GM21737 (cell line): ENCODE data around the gene SUCLG2.
"Not testable (repeated sequence)": the region's sequence is repeated elsewhere in the genome, so short reads cannot be mapped to it uniquely, and the experiment has no call there.

Source experiments
- ATAC-seq: cut with Tn5 transposase; IDR thresholded peaks from one replicate; pipeline ENCODE4 v1.9.1; 2021; ENCODE audit warnings: mild to moderate bottlenecking, moderate library complexity; ENCODE audit not compliant: unreplicated experiment

The SUCLG2 gene

DNA sequence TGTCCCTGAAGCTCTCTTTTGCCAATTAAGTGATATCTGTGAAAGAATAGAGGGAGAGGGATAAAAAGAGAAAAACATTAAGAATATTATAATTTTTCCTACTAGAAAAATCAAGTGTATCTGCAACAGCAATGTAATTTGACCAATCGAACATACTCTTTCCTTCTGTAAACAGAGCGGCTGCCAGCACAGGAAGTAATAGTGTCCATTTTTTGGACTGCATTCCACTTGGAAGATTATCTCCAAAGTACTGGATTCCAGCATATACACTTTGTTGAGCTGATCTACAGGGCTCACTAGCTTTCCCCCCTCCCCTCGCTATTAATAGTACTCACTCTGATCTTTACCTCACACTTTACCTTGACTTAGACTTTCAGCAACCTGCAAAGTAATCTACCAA is 90.4 kb downstream of the SUCLG2 start:
- no peak for ATAC-seq

DNA sequence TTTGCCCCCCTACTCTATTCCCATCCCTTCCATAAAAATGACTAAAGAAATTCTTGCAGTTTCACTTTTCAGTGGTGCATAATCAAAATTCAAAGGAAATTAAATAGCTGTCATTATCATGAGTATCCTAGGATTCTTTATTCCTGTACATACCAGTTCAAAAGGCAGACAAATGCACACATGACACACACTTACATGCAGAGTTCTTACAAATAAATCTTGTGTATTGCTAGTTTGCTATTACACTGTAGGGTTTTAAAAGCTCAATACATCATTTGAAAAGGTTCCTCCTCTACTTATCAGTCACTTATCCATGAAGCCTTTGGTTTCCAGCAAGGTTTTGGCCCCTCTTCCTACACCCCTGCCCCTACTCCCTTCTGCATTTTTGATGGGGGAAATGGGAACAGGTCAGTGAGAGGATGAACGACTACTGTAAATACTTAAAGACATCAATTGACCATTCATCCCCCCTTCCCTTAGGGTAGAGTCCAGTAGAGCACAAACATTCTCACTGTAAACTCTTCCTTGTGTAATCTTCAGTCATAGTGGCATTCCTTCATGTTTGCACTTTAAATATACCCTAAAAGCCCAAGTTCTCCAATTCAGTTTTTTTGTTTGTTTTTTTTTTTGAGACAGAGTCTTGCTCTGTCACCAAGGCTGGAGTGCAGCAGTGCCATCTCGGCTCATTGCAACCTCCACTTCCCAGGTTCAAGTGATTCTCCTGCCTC is 92.6 kb downstream of the SUCLG2 start:
- ATAC-seq, result no peak

DNA sequence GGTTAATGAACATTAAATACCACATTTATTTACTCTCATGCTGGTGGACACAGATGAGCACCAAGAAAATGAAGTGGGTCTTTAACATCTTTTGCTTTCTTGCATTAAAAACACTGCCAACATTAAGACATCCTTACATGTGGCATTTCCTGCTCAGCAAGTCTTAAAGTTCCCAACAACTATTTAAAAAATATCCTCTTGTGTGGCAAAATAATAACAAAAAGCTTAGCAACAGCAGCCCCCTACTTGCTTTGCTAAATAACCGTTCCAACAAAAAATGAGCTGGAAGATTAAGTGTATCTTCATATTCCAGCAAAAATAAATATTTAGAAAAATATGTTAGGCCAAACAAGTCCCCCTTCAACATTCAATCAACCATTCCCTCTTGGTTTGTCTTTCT is 93.1 kb downstream of the SUCLG2 start:
- no peak for ATAC-seq

DNA sequence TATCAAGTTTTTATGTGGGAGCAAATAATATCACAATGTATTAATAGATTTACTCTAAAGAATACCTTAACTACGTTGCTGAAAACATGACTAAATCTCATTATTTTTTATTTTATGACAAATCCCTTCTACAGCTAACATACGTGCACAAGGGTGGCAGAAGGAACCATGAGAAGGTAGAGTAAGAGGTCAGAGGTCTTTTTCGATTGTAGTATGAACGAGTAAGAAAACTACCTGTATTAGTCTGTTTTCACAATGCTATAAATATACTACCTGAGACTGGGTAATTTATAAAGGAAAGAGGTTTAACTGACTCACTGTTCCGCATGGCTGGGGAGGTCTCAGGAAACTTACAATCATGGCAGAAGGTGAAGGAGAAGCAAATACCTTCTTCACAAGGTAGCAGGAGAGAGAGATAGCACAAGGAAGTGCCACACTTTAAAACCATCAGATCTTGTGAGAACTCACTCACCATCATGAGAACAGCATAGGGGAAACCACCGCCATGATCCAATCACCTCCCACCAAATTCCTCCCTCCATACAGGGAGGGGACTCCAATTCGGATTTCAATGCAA is 95.3 kb downstream of the SUCLG2 start:
- ATAC-seq, result no peak

DNA sequence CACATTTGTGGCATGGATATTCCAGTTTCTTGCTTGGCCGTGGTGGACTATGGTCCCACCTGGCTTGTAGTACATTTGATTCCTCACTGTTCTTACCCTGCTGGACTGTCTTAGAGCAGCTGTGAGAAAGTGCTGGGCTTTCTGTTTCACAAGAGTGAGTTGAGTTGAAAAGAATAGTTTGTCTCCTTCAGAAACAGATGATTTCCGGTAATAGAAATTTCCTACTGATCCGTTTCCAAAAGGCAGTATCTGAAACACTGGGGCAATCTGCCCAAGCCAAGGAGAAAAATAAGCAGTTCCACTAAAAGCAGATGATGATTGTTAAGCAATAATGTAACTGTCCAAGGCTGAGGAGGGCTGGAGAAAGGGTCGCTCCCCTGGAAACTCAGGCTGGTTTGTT is 96.0 kb downstream of the SUCLG2 start:
- no peak for ATAC-seq

DNA sequence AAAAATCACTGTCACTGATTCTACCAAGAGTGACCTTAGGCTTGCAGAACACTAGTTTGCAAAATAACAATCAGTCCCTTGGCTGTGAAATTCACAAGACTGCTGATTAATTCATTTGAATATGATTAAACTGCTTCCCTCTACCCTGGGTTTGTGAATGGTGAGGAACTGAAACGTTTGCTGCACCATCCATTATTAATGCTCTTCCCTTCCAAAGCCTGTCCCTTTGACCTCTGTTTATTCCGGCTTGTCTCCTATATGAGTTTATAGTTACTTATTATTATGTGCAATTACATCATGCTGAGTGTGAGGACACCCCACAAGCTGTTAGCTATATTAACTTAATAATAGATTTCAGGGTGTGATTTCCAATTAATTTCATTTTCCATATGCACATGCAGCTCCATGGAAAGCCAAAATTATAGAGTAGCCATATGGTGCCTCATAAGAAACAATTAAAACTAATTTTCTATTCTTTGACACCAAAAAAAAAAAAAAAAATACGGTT is 96.5 kb downstream of the SUCLG2 start:
- ATAC-seq, result no peak

DNA sequence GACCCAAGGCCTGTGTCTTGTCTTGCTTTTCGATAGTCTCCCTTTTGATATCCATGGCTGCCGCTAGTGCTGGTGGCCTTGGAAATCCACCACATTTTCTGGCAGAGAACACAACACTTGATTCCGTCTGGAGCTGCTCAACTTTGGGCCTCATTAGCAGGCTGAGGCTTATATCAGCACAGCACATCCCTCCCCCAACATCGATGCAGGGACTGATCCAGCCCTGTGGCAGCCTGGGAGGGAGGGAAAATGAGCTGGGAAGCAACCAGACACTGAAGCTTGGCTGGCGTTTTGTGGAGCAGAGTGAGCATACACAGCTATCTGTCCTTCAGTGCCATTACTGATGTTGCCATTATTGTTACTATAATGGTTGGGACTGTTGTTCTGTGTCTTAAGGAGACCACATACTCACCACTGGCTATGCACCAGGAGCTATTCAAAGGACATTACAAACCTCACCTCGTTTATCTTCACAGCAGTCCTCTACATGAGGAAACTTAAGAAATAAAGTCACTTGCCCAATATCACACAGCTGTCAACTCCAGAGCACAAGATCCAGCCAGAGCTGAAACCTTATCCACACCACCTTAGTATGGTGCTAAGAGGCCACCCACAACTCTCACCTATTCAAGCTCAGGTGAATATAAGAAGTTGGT is 102.9 kb downstream of the SUCLG2 start:
- no peak for ATAC-seq

DNA sequence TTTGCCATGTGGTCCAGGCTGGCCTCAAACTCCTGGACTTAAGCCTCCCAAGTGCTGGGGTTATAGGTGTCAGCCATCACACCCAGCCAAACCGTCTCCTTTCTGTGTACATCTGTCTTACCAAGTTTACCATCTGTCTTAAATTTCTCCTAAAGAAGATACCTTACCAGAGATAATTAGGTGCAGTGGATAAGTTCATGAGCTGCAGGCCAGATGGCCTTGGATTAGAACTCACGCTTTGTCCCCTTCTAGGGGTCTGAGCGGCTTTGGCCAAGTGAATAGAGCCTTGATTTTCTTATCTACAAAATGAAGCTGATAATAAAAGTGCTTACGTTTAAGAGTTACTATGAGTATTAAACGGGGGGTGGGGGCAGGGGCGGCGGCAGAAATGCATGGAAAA is 103.9 kb downstream of the SUCLG2 start:
- ATAC-seq, result no peak

DNA sequence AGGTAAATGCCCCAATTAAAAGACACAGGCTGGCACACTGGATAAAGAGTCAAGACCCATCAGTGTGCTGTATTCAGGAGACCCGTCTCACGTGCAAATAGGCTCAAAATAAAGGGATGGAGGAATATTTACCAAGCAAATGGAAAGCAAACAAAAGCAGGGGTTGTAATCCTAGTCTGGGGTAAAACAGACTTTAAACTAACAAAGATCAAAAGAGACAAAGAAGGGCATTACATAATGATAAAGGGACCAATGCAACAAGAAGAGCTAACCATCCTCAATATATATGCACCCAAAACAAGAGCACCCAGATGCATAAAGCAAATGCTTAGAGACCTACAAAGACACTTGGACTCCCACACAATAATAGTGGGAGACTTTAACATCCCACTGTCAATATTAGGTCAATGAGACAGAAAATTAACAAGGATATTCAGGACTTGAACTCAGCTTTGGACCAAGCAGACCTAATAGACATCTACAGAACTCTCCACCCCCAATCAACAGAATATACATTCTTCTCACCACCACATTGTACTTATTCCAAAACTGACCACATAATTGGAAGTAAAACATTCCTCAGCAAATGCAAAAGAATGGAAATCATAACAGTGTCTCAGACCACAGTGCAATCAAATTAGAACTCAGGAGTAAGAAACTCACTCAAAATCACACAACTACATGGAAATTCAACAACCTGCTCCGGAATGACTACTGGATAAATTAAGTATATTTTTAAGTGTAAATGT is 111.7 kb downstream of the SUCLG2 start:
- not testable (repeated sequence) for ATAC-seq

DNA sequence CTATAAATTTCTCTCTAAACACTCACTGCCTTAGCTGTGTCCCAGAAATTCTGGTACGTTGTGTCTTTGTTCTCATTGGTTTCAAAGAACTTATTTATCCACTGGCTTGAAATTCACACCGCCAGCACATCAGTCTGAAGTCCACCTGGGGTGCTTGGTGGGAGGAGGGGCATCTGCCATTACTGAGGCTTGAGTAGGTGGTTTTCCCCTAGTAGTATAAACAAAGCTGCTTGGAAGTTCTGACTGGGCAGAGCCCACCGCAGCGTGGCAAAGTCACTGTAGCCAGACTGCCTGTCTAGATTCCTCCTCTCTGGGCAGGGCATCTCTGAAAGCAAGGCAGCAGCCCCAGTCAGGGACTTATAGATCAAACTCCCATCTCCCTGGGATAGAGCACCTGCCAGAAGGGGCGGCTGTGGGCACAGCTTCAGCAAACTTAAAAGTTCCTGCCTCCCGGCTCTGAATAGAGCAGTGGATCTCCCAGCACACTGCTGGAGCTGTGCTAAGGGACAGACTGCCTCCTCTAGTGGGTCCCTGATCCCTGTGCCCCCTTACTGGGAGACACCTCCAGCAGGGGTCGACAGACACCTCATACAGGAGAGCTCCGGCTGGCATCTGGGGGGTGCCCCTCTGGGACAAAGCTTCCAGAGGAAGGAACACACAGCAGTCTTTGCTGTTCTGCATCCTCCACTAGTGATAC is 114.1 kb downstream of the SUCLG2 start:
- no peak for ATAC-seq

DNA sequence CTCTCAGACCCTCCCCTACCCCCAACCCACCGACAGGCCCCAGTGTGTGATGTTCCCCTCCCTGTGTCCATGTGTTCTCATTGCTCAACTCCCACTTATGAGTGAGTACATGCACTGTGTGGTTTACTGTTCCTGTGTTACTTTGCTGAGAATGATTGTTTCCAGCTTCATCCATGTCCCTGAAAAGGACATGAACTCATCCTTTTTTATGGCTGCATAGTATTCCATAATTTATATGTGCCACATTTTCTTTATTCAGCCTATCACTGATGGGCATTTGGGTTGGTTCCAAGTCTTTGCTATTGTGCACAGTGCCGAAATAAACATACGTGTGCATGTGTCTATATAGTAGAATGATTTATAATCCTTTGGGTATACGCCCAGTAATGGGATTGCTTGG is 117.2 kb downstream of the SUCLG2 start:
- ATAC-seq, result not testable (repeated sequence)

DNA sequence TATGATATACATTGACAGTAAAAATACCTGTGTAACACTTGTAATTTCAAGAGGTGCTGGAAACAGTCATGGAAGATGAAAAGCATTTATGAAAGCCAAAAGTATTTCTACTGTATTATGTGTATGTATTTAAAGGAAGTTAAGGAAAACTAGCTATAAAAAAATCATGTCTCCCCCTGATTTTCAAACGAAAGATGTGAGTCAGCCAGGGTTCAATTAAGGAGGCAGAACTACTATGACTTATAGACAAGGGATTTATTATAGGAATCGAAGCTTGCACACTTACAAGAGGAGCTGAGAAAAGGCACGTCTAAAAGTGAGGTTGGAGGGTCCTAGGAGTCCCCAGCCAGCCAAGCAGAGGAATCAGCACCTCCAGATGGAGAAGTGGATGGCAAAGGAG is 119.4 kb downstream of the SUCLG2 start:
- no peak for ATAC-seq

DNA sequence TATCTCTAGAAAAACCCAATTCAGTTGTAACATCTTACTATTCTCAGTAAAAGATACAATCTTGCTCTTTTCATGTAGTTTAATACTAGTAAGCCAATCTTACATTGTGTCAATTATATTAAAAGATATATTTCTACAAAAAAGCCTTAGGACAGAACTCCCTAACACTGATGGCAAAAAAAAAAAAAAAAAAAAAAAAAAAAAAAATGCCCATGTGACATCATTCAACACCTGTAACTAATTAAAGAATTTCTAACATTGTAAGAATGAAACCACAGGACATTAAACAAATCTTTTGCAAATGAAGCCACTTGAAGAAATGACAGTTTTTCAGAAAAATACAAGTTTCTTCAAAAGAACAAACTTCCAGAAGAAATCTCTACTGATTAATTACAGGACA is 119.8 kb downstream of the SUCLG2 start:
- ATAC-seq, result no peak

DNA sequence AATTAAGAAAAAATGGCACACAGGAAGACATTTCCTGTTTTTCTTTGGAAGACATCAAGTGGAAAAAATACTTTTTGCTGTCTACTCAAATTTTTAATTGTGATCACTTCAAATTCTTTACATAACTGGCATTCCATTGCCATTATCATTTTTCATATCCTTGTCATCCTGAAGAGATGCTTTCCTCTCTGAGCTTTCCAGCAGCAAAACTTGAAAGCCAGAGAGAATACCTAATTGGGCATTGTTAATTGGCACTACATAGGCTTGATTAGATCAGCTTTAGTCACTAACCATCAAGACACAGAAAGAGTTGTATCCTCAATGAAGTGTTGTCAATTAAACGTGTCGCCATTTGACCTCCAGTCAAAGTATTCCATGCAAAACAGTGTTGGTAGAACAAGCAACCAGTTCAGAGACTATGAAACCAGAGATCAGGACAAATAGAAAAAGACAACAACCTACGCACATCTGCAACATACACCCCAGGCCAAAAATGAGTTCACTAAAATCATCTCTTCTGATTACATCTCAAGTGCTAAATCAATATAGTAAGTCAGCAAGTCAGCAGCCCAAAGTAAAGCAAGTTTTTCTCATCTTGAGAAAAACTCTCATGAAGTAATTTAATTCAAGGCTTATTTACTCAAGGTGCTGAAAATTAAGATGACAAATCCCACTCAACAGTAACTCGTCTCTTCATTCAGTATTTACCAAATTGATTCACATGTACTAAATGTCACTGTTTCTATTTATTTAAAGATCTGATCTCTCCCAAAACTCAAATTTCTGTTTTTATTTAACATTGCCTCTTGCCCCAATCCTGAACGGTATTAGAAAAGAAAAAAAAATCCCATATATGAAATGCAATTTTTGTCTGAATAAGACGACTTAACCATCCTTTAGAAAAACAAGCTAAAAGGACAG is 123.0 kb downstream of the SUCLG2 start:
- ATAC-seq, result no peak

DNA sequence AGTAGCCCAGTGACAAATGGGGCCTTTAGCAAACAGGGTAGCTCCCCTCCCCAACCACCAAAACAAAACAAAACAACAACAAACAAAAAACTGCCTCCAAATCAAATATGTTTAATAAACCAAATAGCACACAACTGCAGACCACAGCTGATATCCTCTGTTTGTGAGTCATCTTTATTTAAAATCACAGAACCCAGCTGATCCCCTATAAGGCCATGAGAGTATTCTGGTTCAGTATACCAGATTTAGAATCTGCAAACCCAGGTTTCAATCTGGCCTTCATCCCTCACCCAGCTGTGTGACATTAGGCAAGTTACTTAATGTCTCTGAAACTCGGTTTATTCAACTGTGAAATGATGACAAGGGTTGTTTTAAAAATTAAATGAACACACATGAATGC is 124.5 kb downstream of the SUCLG2 start:
- ATAC-seq, result no peak

DNA sequence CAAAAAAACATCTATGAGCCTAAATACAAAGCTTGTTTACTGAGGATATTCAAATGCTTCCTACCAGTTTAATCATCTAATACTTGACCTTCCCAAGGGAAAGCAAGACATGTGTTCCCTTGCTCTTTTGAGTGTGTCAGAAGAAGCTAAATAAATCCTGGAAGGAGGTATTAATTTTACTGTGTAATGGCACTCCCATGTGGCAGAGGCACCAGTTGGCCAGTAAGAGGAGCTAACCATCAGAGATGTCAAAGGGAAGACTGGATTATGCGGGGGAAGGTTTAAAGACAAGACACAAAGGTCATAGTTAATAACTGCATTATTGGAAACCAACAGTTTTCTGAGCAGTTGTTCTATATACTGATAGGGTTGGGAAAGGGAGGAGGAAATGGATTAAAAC is 125.1 kb downstream of the SUCLG2 start:
- ATAC-seq, result no peak

DNA sequence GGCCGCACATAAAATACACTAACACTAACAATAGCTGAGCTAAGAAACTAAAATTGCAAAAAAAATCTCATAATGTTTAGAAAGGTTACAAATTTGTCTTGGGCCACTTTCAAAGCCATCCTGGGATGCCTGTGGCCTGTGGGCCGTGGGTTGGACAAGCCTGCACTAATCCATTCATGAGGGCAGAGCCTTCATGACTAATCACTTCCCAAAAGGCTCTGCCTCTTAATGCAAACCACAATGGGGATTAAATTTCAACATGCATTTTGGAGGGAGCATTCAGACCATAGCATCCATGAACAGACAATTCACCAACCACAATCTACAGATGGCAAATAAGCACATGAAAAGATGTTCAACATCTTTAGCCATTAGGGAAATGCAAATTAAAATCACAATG is 128.2 kb downstream of the SUCLG2 start:
- ATAC-seq, result no peak

DNA sequence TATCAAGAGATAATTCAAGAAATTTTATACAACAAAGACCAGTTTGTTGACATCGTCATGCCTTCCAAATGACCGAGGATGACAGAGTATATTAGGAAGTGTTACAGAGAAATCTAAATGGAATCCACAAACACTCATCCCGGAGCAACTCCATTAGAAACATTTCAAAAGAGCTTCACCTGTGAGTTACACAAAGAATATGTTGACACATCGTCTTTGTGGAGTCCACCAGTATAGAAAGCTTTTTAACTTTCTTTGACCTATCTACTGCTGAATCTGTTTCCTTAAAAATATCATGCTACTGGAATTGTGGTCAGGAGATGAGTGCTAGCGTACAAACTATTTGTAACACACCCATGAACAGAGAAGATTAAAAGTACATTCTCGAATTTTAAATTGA is 130.4 kb downstream of the SUCLG2 start:
- ATAC-seq, result no peak

DNA sequence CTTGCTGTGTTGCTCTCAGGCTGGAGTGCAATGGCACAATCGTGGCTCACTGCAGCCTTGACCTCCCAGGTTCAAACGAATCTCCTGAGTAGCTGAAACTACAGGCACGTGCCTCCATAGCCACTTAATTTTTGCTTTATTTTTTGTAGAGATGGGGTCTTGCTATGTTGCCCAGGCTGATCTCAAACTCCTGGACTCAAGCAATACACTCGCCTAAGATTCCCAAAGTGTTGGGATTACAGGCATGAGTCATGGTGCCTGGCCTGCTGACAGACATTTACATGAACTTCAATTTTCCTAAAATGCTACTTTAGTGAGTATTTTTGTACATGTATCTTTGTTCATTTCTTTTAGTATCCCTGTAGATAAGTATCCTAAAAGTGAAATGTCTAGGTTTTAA is 132.3 kb downstream of the SUCLG2 start:
- ATAC-seq, result no peak
